SKM-1 treated with dmso at 0.1 percent for 144 hours (cell line): ENCODE measurements around the gene EOLA2.
"Not testable (repeated sequence)": the region's sequence is repeated elsewhere in the genome, so short reads cannot be mapped to it uniquely, and the experiment has no call there.

Experiments used
- DNase-seq: peaks from one replicate; lab custom pipeline; 2025; ENCODE audit not compliant: unreplicated experiment; lab: John Stamatoyannopoulos, UW

Gene EOLA2

GRCh38 chrX:149933547-149933946, 4.7 kb downstream of the EOLA2 start:
- DNase-seq = not testable (repeated sequence)

GRCh38 chrX:149932970-149933369, 5.3 kb downstream of the EOLA2 start:
- DNase-seq = not testable (repeated sequence)

GRCh38 chrX:149932150-149932549, 6.1 kb downstream of the EOLA2 start:
- DNase-seq = not testable (repeated sequence)

GRCh38 chrX:149931355-149931754, 6.9 kb downstream of the EOLA2 start:
- DNase-seq = not testable (repeated sequence)

DNA sequence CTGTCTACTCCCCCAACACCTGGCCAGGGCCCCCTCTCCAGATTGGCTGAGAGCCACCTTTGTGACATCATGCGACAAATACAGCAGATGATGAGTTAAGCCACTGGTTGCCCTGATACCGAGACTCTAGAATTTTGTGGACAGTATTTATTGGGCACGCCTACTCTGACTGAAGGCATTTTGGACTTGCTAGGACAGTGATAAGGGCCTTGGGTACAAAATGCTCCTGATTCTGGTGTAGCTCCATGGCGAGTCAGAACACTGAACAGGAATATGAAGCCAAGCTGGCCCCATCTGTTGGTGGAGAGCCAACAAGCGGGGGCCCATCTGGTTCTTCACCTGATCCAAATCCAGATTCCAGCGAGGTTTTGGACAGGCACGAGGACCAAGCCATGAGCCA, 8.9 kb downstream of the EOLA2 start, which contains the start of gene HSFX4:
TSS of gene HSFX4 (plus strand) at position 174 of the 400 bp plus-strand sequence. CDS start at position 246, 72 bp downstream.
- not testable (repeated sequence) for DNase-seq

- not testable (repeated sequence) for DNase-seq
Measured at GRCh38 chrX:149928635-149929034, 9.7 kb downstream of the EOLA2 start.

- DNase-seq = not testable (repeated sequence)
Measured at GRCh38 chrX:149927964-149928258, 10.4 kb downstream of the EOLA2 start.

- DNase-seq = not testable (repeated sequence)
Measured at GRCh38 chrX:149927245-149927963, 10.9 kb downstream of the EOLA2 start.

GRCh38 chrX:149924434-149924833, 13.9 kb downstream of the EOLA2 start:
- DNase-seq = not testable (repeated sequence)

GRCh38 chrX:149923836-149924235, 14.5 kb downstream of the EOLA2 start:
- DNase-seq = not testable (repeated sequence)

DNA sequence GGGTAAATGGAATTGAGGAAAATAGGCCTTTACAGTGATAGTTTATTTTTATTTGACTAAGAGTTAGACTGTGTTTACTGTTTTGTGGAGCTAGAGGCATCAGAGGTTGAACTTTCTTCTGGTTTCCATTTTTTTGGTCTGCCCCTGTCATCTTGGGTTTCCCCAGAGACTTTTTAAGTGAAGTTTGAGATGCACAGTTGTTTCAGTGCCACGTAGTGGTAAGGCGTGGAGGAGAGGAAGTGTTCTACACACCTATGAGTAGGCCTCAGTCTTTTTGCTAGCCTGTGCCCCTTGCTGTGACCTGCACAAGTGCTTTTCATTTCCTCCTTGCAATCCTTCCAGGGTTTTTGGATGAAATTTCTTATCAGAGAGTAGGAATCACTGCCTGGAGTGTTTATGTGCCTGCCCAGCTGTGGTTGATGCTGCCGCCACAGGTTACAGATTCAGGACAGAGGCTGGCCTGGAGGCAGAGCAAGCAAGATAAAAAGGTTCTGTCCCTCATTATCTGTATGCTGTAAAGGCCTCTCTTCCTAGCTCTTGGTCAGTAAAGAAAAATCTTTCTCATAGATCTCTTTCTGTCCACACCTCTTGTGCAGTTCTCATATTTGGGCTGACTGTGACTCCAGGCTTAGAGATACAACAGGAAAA, 21.4 kb downstream of the EOLA2 start:
- no peak for DNase-seq

GRCh38 chrX:149910178-149910695, 28.1 kb downstream of the EOLA2 start:
- DNase-seq = no peak

DNA sequence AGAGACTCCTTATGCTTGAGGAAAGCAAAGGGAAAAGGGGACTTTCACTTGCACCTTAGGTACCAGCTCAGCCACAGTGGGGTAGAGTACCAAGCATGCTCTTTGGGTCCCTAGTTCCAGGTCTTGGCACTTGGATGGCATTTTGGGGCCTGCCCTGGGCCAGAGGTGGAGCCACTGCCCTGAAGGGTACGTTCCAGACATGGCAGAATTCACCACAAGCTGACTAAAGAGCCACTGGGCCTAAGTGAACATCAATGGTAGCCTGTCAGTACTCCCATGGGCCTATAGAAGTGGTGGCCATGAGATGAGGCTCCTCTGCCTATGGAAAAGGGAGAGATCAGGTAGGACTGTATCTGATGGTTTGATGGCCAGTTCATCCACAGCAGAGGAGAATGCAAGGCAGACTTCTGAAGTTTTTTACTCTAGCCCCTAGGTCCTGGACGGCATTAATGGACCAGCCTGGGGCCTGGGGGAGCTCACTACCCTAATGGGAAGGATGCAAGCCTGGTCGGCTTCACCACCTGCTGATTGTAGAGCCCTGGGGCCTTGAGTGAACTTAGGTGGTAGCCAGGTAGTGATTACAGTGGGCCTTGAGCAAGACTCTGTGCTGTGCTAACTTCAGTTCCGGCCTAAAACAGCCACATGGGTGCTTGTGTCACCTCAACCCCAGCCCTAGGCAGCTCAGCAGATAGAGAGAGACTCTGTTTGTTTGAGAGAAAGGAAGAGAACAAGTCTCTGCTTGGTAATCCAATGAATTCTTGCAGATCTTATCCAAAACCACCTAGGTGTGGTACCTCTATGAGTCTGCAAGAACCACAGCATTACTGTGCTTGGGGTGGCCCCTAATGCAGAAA, 28.7 kb downstream of the EOLA2 start:
- no peak for DNase-seq

- no peak for DNase-seq
Measured at GRCh38 chrX:149908727-149909126, 29.6 kb downstream of the EOLA2 start.

DNA sequence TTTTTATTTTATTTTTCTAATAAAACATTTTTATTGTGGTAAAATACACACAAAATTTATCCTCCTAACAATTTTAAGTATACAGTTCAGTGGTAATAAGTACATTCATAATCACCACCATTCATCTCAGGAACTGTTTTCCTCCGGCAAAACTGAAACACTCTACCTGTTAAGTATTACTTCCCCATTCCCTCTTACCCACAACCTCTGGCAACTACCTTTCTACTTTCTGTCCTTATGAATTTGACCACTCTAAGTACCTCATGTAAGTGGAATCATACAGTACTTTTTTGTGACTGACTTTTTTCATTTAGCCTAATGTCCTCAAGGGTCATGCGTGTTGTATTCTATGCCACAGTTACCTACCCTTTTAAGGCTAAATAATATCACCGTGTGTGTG, 30.0 kb downstream of the EOLA2 start:
- DNase-seq = no peak

DNA sequence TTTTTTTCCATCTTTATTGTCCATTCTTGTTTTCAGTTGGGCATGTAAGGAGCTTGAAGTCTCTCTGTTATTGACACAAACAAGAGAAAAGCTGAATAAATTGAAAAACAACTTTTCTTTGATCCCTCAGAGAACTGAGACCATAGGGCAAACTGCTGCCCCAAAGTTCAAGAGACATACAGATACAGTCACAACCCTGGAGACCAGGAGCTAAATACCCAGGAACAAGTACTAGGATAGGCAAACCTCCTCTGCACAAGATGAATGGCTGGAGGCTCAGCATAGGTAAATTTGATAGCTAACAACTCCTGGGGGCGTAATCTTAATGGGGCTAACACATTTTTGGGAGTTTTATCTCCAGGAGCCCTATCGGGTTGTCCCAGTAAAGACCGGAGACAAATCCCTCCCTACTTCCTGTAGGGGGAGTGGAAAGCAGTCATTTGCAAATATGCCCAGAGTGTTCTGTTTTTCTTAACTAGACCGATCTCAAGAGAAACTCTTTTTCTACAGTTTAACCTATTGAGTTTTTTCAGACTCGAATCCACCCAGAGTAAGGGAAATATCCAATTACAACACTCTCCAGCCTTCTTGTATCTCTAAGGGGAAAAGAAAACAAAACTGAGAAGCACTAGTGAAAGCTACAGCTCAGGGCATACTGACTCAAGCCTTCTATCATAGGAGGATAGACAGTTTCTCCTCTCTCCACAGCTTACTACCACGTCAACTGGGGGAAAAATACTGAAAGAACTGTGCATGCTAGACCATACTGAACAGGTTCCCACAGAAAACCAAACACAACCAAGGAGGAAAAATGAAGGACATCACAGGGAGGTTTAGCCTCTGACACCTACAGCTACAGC, 34.2 kb downstream of the EOLA2 start:
- no peak for DNase-seq

GRCh38 chrX:149898554-149898953, 39.7 kb downstream of the EOLA2 start:
- no peak for DNase-seq

- DNase-seq = not testable (repeated sequence)
Measured at GRCh38 chrX:149890828-149891227, 47.5 kb downstream of the EOLA2 start.
